Measurements from ENCODE around the gene CAPRIN2. TPM values are rescaled to one million over a fixed set of nuclear protein-coding genes. Genes with fewer than 3 reads are reported as not detected.

CAPRIN2 gene
- total RNA-seq, 4 donors from 2014 or later: 12.1 to 29.0 (median 16.2) TPM

- no peak overlapping the region for H3K4me3 ChIP-seq (ENCODE audit: low read depth, poor library complexity, severe bottlenecking)
- DNase-seq (ENCODE audit: low spot score in 2 of 2): no peak
- intact Hi-C loops (cut with DNase I; ENCODE audit: low total_unique reads): no loop called here
- TF ChIP-seq CTCF (IDR thresholded peaks at IDR 0.05) (no peak), POLR2A (IDR thresholded peaks at IDR 0.05) (no peak)
Measured at GRCh38 chr12:30774599-30774998, 19.8 kb upstream of the CAPRIN2 start.

- intact Hi-C loops (cut with DNase I; ENCODE audit: low total_unique reads): no loop called here
- 50 to 62% methylated on average over 2 of the region's 2 CpGs for WGBS, 2 donors
- H3K4me3 ChIP-seq (ENCODE audit: low read depth, poor library complexity, severe bottlenecking): no peak overlapping the region
- no peak for DNase-seq (ENCODE audit: low spot score in 2 of 2)
- no peak for TF ChIP-seq CTCF (IDR thresholded peaks at IDR 0.05)
- no peak for TF ChIP-seq POLR2A (IDR thresholded peaks at IDR 0.05)
Measured at GRCh38 chr12:30769802-30770201, 15.1 kb upstream of the CAPRIN2 start.

DNA sequence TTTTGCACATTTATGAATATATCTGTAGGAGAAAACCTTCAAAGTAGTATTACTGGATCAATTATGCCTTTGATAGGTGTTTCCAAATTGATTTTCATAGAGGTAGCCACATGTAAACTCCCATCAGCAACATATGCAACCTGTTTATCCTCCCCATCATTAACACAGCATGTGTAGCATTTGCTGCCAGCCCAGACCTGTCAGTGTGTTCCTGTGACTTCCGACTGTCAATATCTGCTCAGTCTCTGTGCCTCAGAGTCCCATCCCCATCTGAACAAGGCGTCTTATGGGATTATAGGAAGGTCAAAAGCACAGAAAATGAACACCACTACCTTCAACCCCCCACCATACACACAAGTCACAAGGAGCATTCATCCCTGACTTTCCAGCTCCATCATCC, 9.5 kb upstream of the CAPRIN2 start:
- no peak overlapping the region for H3K4me3 ChIP-seq (ENCODE audit: low read depth, poor library complexity, severe bottlenecking)
- TF ChIP-seq CTCF (IDR thresholded peaks at IDR 0.05) (no peak), POLR2A (IDR thresholded peaks at IDR 0.05) (no peak)
- DNase-seq (ENCODE audit: low spot score in 2 of 2): no peak
- intact Hi-C loops (cut with DNase I; ENCODE audit: low total_unique reads): no loop called here
- 42 to 54% methylated on average over 2 of the region's 2 CpGs for WGBS, 2 donors

DNA sequence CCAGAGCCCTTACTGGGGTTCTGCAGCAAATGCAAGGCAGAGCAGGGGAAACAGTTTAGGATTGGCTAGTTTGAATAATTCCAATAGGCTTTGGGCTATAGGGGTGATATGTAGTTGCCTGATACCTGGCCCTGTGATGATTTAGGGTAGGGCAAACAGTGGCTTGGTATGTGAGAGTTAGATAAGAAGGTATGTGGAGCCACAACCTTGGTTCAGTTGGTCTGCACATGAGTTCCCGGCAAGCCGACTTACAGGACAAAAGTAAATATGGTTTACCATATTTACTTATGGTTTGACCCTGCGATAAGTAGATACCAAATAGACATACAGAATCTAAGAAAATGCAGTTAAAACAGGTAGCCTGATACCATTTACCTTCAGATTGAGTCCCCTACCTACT, 8.3 kb upstream of the CAPRIN2 start:
- no peak overlapping the region for H3K4me3 ChIP-seq (ENCODE audit: low read depth, poor library complexity, severe bottlenecking)
- no peak for TF ChIP-seq CTCF (IDR thresholded peaks at IDR 0.05)
- no peak for TF ChIP-seq POLR2A (IDR thresholded peaks at IDR 0.05)
- intact Hi-C loops (cut with DNase I; ENCODE audit: low total_unique reads): no loop called here
- no peak for DNase-seq (ENCODE audit: low spot score in 2 of 2)
- 87 to 97% methylated on average over 3 of the region's 3 CpGs for WGBS, 2 donors

DNA sequence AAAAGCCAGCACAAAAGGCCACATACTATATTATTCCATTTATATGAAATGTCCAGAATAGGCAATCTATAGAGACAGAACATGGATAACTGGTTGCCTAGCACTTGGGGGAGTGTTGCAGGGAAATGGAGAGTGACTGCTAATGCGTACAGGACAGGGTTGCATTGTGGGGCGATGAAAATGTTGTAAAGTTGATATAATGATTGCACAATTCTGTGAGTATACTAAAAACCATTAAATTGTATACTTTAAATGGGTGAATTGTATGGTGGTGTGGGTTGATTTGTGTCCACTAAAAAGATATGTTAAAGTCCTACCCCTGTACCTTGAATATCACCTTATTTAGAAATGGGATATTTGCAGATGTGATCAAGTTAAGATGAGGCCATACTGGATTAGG, 7.0 kb upstream of the CAPRIN2 start:
- WGBS, 2 donors: 98% methylated on average over 2 of the region's 2 CpGs
- no peak overlapping the region for H3K4me3 ChIP-seq (ENCODE audit: low read depth, poor library complexity, severe bottlenecking)
- TF ChIP-seq POLR2A (IDR thresholded peaks at IDR 0.05) (no peak), CTCF (IDR thresholded peaks at IDR 0.05) (no peak)
- DNase-seq (ENCODE audit: low spot score in 2 of 2): no peak
- intact Hi-C loops (cut with DNase I; ENCODE audit: low total_unique reads): no loop called here

GRCh38 chr12:30757316-30757715, 2.6 kb upstream of the CAPRIN2 start:
- no peak for DNase-seq (ENCODE audit: low spot score in 2 of 2)
- intact Hi-C loops (cut with DNase I; ENCODE audit: low total_unique reads): loop anchor here (10.0 kb wide), 1 partner anchor 63 kb away; the partner anchor contains the start of gene IPO8
- 78 to 92% methylated on average over 4 of the region's 4 CpGs for WGBS, 2 donors
- H3K4me3 ChIP-seq (ENCODE audit: low read depth, poor library complexity, severe bottlenecking): no peak overlapping the region
- TF ChIP-seq CTCF (IDR thresholded peaks at IDR 0.05) (no peak), POLR2A (IDR thresholded peaks at IDR 0.05) (no peak)
